Activated T-helper 1 cell treated with anti-CD3 and anti-CD28 coated beads, Interleukin-2, amount 50 U/mL, for 16 hours (primary cell): ENCODE measurements around the gene CDRT15L2.
"Not testable (repeated sequence)": the region's sequence is repeated elsewhere in the genome, so short reads cannot be mapped to it uniquely, and the experiment has no call there.

Source experiments
- DNase-seq, 2 donors: peaks; one replicate each; pipeline ENCODE4 v3.0.0-alpha.2; 2020; ENCODE audit warnings: low read depth in 1 of 2, low spot score in 1 of 2

The CDRT15L2 gene

DNA sequence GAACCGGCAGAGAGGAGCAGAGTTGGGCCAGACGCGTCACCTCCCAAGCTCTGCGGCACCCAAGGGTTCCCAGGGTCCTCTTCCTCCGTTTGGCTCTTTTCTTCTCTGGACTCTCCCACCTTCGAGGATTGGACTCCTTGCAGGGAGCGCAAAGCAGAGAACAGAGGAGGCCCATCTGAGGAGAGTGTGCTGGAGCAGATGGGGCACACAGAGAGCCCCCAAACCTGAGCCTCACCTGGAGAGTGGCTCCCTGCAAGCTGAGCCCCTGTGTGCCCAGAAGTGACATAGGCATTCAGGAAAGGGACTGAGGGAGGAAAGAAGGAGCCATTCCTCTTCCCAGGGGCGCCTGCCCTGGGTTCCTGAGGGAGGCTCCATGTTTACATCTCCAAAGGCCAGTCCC is 6.3 kb upstream of the CDRT15L2 start:
- DNase-seq, result not testable (repeated sequence)

DNA sequence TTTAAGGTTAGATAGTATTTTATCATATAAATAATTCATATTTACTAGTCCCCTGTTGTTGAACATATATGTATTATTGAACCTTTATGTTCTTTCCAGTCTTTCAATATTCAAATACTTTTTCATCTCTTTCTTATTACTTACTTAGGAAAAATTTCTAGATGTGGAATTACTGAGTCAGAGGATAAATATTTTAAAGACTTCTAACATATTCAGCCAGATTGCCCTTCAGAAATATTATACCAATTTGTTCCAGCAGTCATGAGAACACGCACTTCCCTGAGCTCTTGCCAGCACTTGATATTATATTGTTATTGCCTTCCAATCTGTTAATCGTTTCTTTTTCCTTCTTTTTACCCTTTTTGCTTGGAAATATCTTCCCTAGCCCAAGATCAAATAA is 4.5 kb upstream of the CDRT15L2 start:
- DNase-seq, result not testable (repeated sequence)

DNA sequence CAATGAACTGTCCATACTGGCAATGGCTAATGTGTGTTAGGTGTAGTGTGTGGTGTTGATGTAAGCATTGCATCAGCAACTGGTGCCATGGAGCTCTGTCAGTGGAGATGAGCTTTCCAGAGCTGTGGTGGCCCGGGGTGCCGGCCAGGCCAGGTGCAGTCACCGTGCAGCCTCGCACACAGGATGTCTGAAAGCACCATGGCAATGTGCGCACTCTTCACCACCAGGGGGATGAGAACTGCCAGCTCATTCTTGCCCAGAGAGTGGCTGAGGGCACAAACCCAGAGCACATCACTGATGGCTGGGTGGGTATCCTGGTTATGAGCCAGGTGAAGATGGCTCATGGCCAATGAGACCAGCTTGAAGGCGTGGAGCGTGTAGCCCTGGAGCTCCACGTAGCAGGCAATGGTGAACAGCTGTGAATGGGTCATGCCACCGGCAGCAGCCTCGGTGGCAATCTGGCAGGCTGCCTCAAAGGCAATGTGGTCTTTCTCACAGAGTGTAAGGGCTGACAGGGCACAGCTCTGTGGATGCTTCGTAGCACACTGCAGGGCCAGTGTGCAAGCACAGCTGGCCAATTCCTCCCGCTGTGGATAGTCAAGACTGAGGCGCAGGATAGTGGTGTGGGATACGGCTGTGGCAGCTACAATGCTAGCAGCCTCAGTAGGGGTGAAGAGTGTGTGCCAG is 4.5 kb downstream of the CDRT15L2 start:
- not testable (repeated sequence) for DNase-seq

DNA sequence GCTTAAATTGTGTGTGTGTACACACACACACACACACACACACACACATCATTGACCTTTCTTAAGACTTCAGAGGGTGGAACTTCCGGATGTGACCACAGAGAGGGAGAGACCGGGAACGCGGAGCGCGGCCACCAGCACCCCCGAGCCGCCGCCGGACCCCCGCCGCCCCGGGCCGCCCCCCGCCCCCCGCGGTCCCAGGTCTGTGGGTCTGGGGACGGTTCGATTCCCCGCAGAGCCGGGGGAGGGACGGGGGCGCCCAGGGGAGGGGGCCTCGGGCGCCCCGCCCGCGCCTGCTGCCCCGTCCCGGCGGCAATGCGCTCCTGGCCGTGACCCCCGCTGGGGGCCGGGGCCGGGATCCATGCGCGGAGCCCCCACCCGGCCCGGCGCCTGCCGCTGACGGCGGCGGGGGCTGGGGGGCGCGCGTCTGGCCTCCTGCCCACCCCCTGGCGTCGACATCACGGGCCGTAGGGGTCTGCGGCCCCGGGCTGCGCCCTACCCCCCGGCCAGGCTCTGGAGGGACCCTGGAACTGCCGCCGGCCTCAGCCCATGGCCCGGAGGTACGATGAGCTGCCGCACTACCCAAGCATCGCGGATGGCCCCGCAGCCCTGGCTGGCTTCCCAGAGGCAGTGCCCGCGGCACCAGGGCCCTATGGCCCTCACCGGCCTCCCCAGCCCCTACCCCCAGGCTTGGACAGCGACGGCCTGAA is 9.4 kb downstream of the CDRT15L2 start:
- not testable (repeated sequence) for DNase-seq

DNA sequence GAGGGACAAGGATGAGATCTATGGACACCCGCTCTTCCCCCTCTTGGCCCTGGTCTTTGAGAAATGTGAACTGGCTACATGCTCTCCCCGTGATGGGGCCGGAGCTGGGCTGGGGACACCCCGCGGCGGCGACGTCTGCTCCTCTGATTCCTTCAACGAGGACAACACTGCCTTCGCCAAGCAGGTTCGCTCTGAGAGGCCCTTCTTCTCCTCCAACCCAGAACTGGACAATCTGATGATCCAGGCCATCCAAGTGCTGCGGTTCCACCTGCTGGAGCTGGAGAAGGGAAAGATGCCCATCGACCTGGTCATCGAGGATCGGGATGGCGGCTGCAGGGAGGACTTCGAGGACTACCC is 9.9 kb downstream of the CDRT15L2 start:
- not testable (repeated sequence) for DNase-seq

DNA sequence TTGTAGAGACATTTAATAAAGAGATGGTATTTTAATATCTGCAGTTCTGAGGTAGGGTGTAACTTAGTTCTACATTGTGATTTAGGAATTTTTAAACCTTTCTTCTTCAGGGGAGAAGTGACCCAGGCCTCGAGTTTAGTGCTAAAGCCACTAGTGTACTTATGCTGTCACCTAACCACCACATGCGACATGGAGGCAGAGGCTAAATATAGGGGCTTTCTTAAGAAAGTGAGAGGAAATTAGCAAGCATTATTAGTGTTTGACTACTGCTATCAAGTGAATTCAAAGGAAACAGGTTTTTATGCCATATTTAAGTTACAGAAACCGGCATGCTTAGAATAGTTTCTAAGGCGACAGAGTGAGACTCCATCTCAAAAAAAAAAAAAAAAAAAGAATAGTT is 11.5 kb downstream of the CDRT15L2 start:
- not testable (repeated sequence) for DNase-seq

DNA sequence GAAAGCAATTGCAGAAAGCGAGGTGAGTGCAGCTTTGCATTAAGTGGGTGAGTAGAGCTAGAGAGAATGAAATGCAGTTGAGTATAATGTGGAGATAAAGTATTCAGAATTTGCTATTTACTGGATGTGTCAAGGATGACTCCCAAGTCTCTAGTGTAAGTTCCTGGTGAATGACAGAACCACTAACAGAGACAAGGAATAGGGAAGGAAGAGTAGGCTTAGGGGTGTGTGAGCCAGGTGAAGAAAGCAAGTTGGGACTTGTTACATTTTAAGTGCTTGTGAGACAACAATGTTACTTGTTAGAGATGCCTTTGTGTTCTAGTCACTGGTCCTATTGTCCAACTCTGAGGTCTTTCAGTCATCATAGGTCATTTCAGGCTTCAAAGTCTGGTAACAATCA is 26.0 kb downstream of the CDRT15L2 start:
- not testable (repeated sequence) for DNase-seq

DNA sequence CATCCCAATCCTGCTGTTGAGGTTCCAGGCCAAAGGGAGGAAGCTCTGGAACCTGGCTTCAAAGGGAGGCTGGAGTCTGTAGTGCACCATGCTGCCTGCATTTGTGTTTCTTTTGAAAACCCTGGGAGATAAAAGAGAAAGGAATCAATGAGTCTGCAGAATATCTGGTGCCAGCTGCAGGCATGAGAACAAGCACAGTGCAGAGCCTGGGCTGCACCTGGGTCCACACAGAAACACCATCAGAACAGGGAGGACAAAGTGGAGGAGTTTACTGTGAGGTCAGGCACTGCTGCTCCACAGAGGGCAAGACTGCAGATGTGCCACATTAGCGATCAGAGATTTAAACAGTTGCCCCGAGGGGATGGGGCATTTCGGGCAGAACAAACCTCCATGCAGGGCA is 30.0 kb downstream of the CDRT15L2 start:
- not testable (repeated sequence) for DNase-seq

DNA sequence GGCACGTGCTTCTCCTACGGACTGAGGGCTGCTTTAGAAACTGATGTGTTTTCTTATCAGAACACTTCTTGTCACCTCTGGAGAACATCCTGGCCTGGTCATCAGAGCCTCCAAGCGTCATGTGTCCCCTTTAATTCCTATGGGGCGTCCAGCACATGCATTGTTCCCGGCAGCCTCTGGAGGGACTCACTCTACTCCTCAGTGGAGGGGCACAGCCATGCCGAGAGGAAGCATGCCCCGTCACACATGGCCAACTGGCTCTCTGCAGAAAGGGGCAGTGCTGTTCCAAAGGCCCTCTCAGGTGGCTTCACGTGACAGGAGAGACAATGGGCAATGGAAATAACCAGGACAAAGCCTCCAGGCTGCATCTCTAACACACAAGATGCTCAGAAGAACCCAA is 31.8 kb downstream of the CDRT15L2 start:
- DNase-seq, result no peak

DNA sequence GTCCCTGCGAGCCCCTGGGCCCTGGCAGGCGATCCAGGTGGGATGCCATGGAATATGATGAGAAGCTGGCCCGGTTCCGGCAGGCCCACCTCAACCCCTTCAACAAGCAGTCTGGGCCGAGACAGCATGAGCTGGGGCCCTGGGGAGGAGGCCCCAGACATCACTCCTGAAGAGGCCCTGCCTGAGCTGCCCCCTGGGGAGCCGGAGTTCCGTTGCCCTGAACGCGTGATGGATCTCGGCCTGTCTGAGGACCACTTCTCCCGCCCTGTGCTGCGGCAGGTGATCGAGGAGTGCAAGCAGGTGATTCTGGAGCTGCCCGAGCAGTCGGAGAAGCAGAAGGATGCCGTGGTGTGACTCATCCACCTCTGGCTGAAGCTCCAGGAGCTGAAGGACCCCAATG is 33.1 kb downstream of the CDRT15L2 start:
- DNase-seq, result no peak

DNA sequence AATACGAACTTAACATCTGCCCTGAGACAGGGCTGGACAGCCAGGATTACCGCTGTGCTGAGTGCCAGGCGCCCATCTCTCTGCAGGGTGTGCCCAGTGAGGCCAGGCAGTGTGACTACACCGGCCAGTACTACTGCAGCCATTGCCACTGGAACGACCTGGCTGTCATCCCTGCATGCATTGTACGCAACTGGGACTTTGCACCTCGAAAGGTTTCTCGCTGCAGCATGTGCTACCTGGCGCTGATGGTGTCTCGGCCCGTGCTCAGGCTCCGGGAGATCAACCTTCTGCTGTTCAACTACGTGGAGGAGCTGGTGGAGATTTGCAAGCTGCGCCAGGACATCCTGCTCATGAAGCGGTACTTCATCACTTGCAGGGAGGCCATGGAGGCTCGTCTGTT is 33.7 kb downstream of the CDRT15L2 start:
- no peak for DNase-seq

DNA sequence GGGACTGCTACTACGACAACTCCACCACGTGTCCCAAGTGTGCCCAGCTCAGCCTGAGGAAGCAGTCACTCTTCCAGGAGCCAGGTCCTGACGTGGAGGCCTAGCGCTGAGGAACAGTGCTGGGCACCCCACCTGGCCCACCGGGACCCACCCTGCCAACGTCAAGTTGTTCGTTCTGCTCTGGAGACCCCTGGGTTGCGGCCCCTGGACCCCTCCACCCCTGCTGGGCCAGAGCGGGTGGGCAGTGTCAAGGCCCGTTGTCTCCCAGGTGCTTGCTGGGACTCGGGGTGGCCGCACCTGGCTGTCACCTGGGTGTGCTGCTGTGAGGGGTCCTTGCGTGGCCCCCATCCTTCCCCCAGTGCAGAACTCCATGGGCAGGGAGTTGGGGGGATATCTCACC is 34.4 kb downstream of the CDRT15L2 start:
- DNase-seq, result no peak

DNA sequence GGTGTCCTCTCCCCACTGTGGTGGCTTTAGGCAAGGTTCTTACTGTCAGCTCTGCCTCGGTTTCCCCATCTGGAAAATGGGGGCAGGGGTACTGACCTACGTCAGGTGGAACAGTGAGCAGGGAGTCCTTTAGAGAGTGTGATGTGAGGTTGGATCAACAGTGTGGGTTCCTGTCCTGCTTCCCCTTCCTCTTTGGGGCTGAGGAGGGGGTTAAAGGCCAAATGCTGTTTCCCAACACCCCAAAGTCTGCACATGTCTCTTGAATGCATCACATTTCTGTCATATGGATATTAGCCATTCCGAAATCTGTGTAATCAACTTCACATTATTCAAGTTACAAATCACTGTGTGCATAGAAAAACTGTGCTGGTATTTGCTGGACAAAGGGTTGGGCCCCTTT is 35.9 kb downstream of the CDRT15L2 start:
- DNase-seq, result not testable (repeated sequence)
